Astrocyte of the cerebellum (primary cell): ENCODE measurements around the gene STAG1.

Source experiments
- DNase-seq: peaks from one replicate; pipeline ENCODE4 v3.0.0-alpha.2; 2011; ENCODE audit warnings: low read depth
- H3K4me3 ChIP-seq: 2 replicates; pipeline ENCODE4 v1.5.1; 2011; ENCODE audit warnings: mild to moderate bottlenecking, low read depth, low read length, moderate library complexity
- CTCF ChIP-seq: IDR thresholded peaks from 2 replicates; pipeline ENCODE4 v1.5.1; 2012; ENCODE audit warnings: low read length, low read depth, moderate library complexity, mild to moderate bottlenecking; ENCODE audit errors: missing control alignments
- in situ Hi-C: cut with HindIII; loops from 2 replicates; pipeline ENCODE4 v1.10.0; 2017; ENCODE audit warnings: low sequenced_read_pairs

Gene STAG1

DNA sequence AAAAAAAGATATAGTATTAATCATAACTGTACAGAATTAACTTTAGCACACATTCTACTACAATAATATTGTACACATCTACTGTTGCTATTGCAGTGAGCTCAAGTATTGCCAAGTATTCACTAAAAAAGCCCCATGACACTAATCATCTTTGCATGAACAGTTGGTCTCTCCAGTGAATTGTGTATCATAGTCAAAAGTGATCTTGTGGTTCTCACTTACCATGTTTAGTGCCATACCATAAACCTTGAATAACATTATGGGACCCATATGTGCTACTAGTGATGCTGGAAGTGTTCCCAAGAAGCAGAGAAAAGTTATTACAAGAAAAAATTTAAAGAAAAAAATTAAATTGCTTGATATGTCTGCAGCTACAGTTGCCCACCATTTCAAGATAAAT lies 324.9 kb downstream of the STAG1 start:
- TF ChIP-seq CTCF: no peak
- no peak for DNase-seq
- in situ Hi-C loops: no loop called here
- H3K4me3 ChIP-seq: no peak overlapping the region

DNA sequence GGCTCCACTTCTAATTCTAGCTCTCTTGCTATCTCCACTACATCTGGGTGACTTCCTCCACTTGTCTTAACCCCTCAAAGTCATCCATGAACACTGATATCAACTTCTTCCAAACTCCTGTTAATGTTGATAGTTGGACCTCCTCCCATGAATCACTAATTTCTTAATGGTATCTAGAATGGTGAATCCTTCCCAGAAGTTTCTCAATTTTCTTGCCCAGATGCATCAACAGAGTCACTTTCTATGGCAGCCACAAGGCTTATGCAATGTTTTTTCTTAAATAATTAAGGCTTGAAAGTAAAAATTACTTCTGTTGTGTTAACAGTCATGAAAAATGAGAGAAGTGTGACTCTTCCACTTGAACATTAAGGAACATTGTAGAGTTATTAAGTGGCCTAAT lies 337.7 kb downstream of the STAG1 start:
- H3K4me3 ChIP-seq: no peak overlapping the region
- no peak for TF ChIP-seq CTCF
- in situ Hi-C loops: no loop called here
- DNase-seq: no peak

DNA sequence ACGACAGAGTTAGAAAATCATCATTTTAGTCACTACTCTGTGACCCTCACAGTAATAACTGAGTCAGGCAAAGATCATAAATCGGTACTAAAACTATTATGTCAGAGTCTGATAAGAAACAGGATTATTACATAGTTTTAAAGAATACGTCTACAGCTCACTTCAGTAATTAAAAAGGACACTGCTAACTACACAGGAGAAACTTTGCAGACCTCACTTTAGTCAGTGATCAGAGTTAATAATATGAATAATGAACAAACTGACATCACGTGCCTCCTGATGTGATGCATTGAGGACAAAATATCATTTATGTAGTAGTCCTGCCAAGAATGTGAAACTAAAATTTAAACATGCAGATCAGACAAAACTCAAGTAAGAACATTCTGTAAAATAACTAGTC lies 339.9 kb downstream of the STAG1 start:
- DNase-seq: no peak
- H3K4me3 ChIP-seq: no peak overlapping the region
- in situ Hi-C loops: no loop called here
- TF ChIP-seq CTCF: no peak

DNA sequence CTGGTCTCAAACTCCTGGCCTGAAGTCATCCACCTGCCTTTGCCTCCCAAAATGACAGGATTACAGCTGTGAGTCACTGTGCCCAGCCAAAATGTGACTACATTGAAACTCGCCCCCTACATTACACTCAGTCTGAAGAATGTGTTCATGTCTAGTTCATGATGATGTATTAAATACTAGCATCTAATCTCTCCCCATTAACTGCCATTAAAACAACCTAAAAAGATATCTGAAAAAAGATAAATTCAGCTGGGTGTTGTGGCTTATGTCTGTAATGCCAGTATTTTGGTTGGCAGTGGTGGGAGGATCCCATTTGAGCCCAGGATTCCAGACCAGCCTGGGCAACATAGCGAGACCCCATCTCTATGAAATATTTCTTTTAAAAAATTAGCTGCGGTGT lies 342.6 kb downstream of the STAG1 start:
- DNase-seq: no peak
- TF ChIP-seq CTCF: no peak
- in situ Hi-C loops: no loop called here
- no peak overlapping the region for H3K4me3 ChIP-seq

DNA sequence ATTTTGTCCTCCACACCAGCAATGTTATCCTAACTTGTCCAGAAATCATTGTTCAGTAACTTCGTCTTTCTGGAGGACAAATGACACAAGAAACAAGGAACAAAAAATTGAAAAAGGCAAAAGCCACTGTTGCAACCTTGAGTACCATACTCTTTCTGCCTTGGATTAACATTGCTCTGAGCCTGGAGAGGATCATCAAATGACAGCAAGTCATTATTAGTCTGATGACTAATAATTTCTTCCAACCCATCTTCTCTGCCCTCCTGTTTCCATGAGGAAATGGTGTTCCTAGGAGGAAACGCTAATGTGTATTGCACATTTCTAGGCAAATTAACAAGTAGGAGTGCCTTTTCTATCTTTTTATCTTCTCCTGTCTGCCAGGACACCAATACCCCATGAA lies 348.1 kb downstream of the STAG1 start:
- no peak overlapping the region for H3K4me3 ChIP-seq
- no peak for TF ChIP-seq CTCF
- in situ Hi-C loops: no loop called here
- DNase-seq: no peak

- no peak for TF ChIP-seq CTCF
- in situ Hi-C loops: no loop called here
- DNase-seq: no peak
- H3K4me3 ChIP-seq: no peak overlapping the region
Observed at GRCh38 chr3:136396916-136397315, 355.3 kb downstream of the STAG1 start.

- no peak overlapping the region for H3K4me3 ChIP-seq
- no peak for TF ChIP-seq CTCF
- no peak for DNase-seq
- in situ Hi-C loops: no loop called here
Observed at GRCh38 chr3:136390574-136390973, 361.6 kb downstream of the STAG1 start.
